Activated CD4-positive, alpha-beta T cell treated with anti-CD3 and anti-CD28 coated beads for 36 hours (primary cell): ENCODE data around the gene DYNC2I2. TPM values are rescaled to one million over a fixed set of nuclear protein-coding genes. Genes with fewer than 3 reads are reported as not detected.

ENCODE experiments used
- ATAC-seq: fragments of 200-7000 bp; cut with Tn5 transposase; one replicate; pipeline ENCODE4 v1.10.0; 2021; ENCODE audit warnings: mild to moderate bottlenecking, moderate library complexity
- CTCF ChIA-PET: fragments of 350-600 bp; sonication (Branson Sonifier 250); formaldehyde crosslinking; loops from one replicate; lab custom pipeline; 2021; ENCODE audit warnings: antibody characterized with exemption; lab: Charles Lee
- POLR2A ChIA-PET: fragments of 350-600 bp; sonication (Branson Sonifier 250); formaldehyde crosslinking; loops from one replicate; lab custom pipeline; 2021; ENCODE audit warnings: antibody characterized with exemption, inconsistent platforms; lab: Charles Lee
- DNase-seq: peaks from one replicate; pipeline ENCODE4 v3.0.0-alpha.2; 2020
- H3K27ac Mint-ChIP-seq: one replicate; pipeline ENCODE4 v1.8.0; 2021; ENCODE audit warnings: mixed read lengths
- H3K27me3 Mint-ChIP-seq: one replicate; pipeline ENCODE4 v1.8.0; 2021; ENCODE audit warnings: mixed read lengths
- H3K36me3 Mint-ChIP-seq: one replicate; pipeline ENCODE4 v1.8.0; 2021; ENCODE audit warnings: low read depth, mixed read lengths
- H3K4me1 Mint-ChIP-seq: one replicate; pipeline ENCODE4 v1.8.0; 2021; ENCODE audit warnings: mixed read lengths
- H3K4me3 Mint-ChIP-seq: one replicate; pipeline ENCODE4 v1.8.0; 2021; ENCODE audit warnings: mild to moderate bottlenecking, moderate library complexity, mixed read lengths
- H3K9me3 Mint-ChIP-seq: one replicate; pipeline ENCODE4 v1.8.0; 2021; ENCODE audit warnings: low read depth, mixed read lengths
- intact Hi-C, 2 experiments: fragments of 100-400 bp; cut with DNase I in 1 of 2; cut with micrococcal nuclease in 1 of 2; formaldehyde crosslinking; loops; one replicate each; pipeline versions ENCODE4 v1.14.2 to v1.15.1; 2022 to 2024; cut with DNase I, micrococcal nuclease
- total RNA-seq, 2 experiments: library from RNA; stranded (reverse); gene quantifications; one replicate each; pipeline ENCODE4 v1.2.3, GENCODE V29; 2021

DYNC2I2 gene
- total RNA-seq, 2 experiments from 2014 or later, result 26.7 to 35.7 TPM

DNA sequence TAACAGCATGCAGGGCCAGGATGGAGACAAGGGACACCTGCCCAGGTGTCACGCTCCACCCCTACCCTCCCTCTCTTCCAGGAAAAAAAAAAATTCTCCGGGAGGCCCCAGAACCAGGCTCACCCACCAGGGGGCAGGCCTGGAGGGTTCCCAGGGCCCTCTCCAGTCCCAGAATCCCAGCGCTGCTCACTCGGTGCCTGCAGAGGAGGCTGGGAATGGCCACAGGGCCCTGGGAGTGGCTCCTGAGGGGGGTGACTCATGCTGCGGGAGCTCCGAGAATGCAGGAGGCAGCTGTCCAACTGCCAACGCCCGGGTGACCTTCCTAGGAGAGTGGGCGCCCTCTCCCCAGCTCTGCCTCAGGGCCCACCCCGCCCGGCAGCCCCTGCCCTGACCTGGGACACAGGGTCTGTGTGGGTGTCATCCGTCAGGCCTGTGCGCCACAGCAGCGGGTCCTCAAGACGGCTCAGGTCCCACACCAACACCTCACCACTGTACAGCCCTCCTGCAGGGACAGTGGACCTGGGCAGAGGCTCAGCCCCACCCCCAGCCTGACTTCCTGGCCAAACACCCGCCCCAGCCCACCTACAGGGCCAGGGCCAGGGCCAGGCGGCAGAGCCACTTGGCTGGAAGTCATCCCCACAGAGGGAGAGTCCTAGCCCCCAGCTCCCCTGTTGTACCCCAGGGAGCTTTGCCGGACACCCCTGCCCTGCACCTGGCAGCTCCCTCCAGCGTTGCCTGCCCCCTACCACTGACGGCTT lies 21.2 kb downstream of the DYNC2I2 start:
- Mint-ChIP-seq H3K27ac (no peak overlapping the region), H3K4me3 (no peak overlapping the region), H3K4me1 (no peaks in the 10 kb centered on the region), H3K36me3 (peaks cover 31% of the 10 kb centered on the region), H3K27me3 (no peaks in the 10 kb centered on the region), H3K9me3 (no peaks in the 10 kb centered on the region)
- ATAC-seq (no peak), DNase-seq (no peak)
- ChIA-PET CTCF (interaction anchor here (0.5 kb wide), 2 partner anchors 26 to 36 kb away, joined by 3 read pairs; no protein-coding TSS in a partner anchor), POLR2A (interaction anchor here (0.6 kb wide), 1 partner anchor 153 kb away, joined by 6 read pairs; no protein-coding TSS in a partner anchor)
- intact Hi-C loops, result no loop called here

DNA sequence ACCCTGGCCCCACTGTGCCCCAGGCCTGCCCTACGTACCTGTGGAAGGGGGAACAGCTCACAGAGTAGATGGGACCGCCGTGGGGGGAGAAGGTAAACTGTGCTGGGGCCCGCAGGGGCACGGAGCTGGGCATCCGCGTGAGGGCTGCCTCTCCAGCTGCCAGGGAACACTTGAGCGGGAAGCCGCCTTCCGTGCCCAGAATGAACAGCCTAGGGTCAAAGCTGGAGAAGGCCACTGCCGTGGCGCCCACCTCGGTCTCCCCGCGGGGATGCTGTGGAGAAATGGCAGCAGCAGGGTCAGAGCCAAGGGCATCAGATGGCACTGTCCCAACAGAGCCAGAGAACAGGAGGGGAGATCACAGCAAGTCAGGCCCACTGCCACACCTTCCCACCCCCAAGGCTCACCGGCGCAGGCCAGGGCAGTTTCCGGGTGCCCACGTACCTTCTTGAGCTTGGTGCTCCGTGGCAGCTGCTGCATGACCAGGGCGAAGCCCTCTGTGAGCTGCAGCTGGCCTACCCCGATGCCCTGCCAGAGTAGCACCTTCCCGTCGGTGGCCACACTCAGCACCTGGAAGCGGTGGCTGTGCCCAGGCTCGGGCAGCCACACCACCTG lies 21.9 kb downstream of the DYNC2I2 start:
- H3K4me3 Mint-ChIP-seq, result no peak overlapping the region
- H3K27ac Mint-ChIP-seq, result no peak overlapping the region
- H3K36me3 Mint-ChIP-seq, result peaks cover 30% of the 10 kb centered on the region
- DNase-seq, result no peak
- no peaks in the 10 kb centered on the region for H3K4me1 Mint-ChIP-seq
- H3K9me3 Mint-ChIP-seq, result no peaks in the 10 kb centered on the region
- no peaks in the 10 kb centered on the region for H3K27me3 Mint-ChIP-seq
- no peak for ATAC-seq
- POLR2A ChIA-PET, result no interaction called here
- intact Hi-C loops, result no loop called here
- CTCF ChIA-PET, result no interaction called here

DNA sequence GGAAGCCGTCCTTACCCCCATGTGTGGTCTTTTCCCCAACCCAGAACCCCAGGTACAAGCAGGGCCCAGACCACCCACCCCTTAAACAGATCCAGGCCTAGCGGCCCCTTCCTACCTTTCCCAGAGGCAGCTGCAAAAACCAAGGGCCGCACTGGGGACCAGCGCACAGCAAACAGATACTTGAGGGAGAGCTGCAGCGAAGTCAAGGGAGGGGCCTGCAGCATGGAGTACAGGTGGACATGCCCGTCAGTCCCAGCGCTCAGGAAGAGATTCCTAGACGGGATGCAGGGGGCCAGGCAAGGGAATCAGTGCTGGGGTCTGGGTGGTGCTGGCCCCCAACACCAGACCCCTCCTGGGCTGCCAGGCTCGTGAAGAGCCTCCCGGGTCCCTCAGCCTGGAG lies 22.5 kb downstream of the DYNC2I2 start:
- H3K4me3 Mint-ChIP-seq, result no peak overlapping the region
- DNase-seq (no peak), ATAC-seq (no peak)
- POLR2A ChIA-PET, result no interaction called here
- H3K4me1 Mint-ChIP-seq, result no peaks in the 10 kb centered on the region
- no peaks in the 10 kb centered on the region for H3K27me3 Mint-ChIP-seq
- intact Hi-C loops, result no loop called here
- no peak overlapping the region for H3K27ac Mint-ChIP-seq
- CTCF ChIA-PET, result interaction anchor here (0.6 to 1.3 kb wide), 2 partner anchors 153 to 433 kb away, joined by 3 to 5 read pairs; no protein-coding TSS in a partner anchor
- H3K9me3 Mint-ChIP-seq, result no peaks in the 10 kb centered on the region
- H3K36me3 Mint-ChIP-seq, result peaks cover 27% of the 10 kb centered on the region

DNA sequence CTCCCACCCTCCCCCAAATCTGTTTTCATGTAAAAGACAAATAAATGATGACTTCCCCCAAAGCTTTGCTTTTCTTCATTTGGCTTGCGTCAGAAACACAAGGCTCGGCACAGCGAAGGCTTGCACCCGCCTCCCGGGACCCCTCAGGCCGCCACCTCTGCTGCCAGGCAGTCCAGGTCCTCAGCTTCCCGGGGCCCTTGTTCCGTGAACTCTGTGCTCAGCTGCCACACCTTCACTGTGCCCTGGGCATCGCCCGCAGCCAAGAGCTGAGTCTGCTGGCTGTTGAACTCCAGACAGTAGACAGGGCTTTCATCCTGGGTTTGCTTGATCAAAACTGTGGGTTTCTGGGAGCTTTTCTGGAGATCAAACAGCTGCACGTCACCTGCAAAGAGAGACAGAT lies 23.0 kb downstream of the DYNC2I2 start:
- no peak for ATAC-seq
- no peak for DNase-seq
- no peaks in the 10 kb centered on the region for H3K9me3 Mint-ChIP-seq
- H3K27me3 Mint-ChIP-seq, result no peaks in the 10 kb centered on the region
- H3K27ac Mint-ChIP-seq, result no peak overlapping the region
- POLR2A ChIA-PET, result interaction anchor here (0.6 to 0.9 kb wide), 2 partner anchors 13 to 257 kb away, joined by 3 to 5 read pairs; no protein-coding TSS in a partner anchor
- H3K36me3 Mint-ChIP-seq, result peaks cover 29% of the 10 kb centered on the region
- H3K4me1 Mint-ChIP-seq, result no peaks in the 10 kb centered on the region
- H3K4me3 Mint-ChIP-seq, result no peak overlapping the region
- intact Hi-C loops, result no loop called here
- CTCF ChIA-PET, result interaction anchor here (0.6 to 1.3 kb wide), 2 partner anchors 152 to 434 kb away, joined by 3 to 5 read pairs; no protein-coding TSS in a partner anchor

DNA sequence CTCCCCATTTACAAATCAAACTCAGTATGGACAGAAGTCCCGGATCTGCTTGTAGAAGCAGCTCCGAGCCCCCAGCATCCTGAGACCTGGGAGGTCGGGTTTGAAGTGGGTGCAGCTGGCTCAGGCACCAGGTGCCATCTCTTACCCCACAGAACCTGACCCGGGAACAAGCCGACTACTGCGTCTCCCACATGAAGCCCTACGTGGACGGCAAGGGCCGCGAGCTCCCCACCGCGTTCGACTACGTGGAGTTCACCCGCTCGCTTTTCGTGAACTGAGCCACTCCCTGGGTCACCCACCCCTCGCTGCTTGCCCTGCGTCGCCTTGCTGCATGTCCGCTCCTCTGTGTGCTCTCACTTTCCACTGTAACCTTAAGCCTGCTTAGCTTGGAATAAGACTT lies 23.6 kb downstream of the DYNC2I2 start:
- Mint-ChIP-seq H3K4me1 (no peaks in the 10 kb centered on the region), H3K27ac (no peak overlapping the region), H3K4me3 (no peak overlapping the region), H3K27me3 (no peaks in the 10 kb centered on the region), H3K9me3 (no peaks in the 10 kb centered on the region), H3K36me3 (peaks cover 27% of the 10 kb centered on the region)
- intact Hi-C loops, result no loop called here
- DNase-seq (no peak), ATAC-seq (no peak)
- POLR2A ChIA-PET, result interaction anchor here (0.6 to 0.9 kb wide), 2 partner anchors 12 to 258 kb away, joined by 3 to 5 read pairs; no protein-coding TSS in a partner anchor
- CTCF ChIA-PET, result interaction anchor here (0.6 to 1.3 kb wide), 2 partner anchors 292 to 434 kb away, joined by 4 to 5 read pairs; no protein-coding TSS in a partner anchor

DNA sequence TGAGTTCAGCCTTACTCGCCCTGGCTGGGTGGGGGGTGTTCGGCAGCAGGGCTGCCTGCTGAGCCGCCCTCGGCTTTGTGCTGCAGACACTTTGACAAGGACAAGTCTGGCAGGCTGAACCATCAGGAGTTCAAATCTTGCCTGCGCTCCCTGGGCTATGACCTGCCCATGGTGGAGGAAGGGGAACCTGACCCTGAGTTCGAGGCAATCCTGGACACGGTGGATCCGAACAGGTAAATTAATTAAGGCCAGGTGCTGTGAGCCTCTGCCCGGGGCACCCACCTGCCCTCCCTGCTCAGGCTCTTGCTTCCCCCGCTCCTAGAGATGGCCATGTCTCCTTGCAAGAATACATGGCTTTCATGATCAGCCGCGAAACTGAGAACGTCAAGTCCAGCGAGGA lies 24.2 kb downstream of the DYNC2I2 start:
- POLR2A ChIA-PET, result no interaction called here
- intact Hi-C loops, result no loop called here

DNA sequence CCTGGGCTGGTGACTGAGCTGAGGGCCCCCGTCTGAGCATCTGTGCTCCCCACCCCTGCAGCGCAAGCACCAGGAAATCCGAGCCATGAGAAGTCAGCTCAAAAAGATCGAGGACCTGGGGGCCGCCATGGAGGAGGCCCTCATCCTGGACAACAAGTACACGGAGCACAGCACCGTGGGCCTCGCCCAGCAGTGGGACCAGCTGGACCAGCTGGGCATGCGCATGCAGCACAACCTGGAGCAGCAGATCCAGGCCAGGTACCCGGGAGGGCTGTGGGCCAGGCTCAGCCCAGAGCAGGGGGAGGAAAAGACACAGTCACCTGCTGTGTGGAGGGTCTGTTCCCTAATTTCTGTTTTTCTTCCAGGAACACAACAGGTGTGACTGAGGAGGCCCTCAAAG lies 24.6 kb downstream of the DYNC2I2 start:
- ATAC-seq (no peak), DNase-seq (no peak)
- ChIA-PET CTCF (no interaction called here), POLR2A (no interaction called here)
- Mint-ChIP-seq H3K4me1 (no peaks in the 10 kb centered on the region), H3K9me3 (no peaks in the 10 kb centered on the region), H3K36me3 (peaks cover 29% of the 10 kb centered on the region), H3K27me3 (no peaks in the 10 kb centered on the region), H3K27ac (no peak overlapping the region), H3K4me3 (no peak overlapping the region)
- intact Hi-C loops, result no loop called here

More for the DNA sequence above, 24.2 kb downstream of the DYNC2I2 start:
- DNase-seq (no peak), ATAC-seq (no peak)
- Mint-ChIP-seq H3K4me1 (no peaks in the 10 kb centered on the region), H3K4me3 (no peak overlapping the region), H3K9me3 (no peaks in the 10 kb centered on the region), H3K27ac (no peak overlapping the region), H3K27me3 (no peaks in the 10 kb centered on the region), H3K36me3 (peaks cover 29% of the 10 kb centered on the region)
- CTCF ChIA-PET, result interaction anchor here (0.6 kb wide), 1 partner anchor 291 kb away, joined by 4 read pairs; no protein-coding TSS in a partner anchor

DNA sequence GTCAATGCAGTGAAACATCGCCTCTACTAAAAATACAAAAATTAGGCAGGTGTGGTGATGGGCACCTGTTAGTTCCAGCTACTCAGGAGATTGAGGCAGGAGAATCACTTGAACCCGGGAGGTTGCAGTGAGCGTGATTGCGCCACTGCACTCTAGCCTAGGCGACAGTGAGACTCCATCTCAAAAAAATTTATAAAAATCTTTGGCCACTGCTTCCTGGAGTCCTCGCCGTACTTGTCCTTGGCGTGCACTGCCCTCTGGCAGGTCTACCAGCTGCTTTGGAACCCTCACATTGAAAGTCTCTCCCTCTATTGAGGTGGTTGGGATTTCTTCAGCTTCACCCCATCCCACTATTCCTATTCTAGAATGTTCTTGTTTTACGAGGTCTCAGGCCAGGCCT lies 25.0 kb downstream of the DYNC2I2 start:
- ChIA-PET CTCF (no interaction called here), POLR2A (no interaction called here)
- H3K27me3 Mint-ChIP-seq, result no peaks in the 10 kb centered on the region
- H3K4me3 Mint-ChIP-seq, result no peak overlapping the region
- intact Hi-C loops, result no loop called here
- peaks cover 30% of the 10 kb centered on the region for H3K36me3 Mint-ChIP-seq
- no peaks in the 10 kb centered on the region for H3K4me1 Mint-ChIP-seq
- ATAC-seq (no peak), DNase-seq (no peak)
- H3K9me3 Mint-ChIP-seq, result no peaks in the 10 kb centered on the region
- H3K27ac Mint-ChIP-seq, result no peak overlapping the region

DNA sequence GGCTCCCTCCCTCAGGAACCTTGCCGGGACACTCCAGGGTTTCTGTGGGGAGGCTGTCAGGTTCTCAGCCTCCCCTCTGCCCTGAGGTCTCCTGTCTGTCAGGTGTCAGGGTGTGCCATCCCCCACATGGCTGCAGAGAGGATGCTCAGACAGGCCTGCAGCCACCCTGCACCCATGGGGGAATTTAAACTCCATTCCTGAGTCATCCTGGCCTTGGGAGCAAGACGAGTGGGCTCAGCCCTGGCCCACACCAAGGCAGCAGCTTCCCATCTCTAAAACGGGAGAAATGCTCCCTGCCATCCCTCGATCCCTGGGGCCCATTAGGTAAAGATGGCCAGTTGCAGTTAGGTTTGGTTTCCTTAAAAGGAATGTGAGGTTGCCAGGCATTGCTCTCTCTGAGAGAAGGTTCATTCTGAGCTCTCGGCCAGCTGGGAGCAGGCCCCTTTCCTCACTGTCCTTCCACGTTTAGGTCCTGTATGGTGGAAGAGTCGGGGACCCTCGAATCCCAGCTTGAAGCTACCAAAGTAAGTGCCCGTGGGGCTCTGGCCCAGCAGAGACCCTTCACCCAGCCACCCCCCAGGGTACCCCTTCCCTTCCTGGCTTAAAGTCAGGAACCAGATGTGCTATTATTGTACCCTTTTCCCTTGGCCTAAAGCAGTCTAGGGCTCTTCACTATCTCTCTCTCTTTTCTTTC lies 26.6 kb downstream of the DYNC2I2 start:
- DNase-seq, result no peak
- intact Hi-C loops, result no loop called here
- Mint-ChIP-seq H3K27ac (no peak overlapping the region), H3K4me3 (no peak overlapping the region), H3K4me1 (no peaks in the 10 kb centered on the region), H3K36me3 (peaks cover 41% of the 10 kb centered on the region), H3K9me3 (no peaks in the 10 kb centered on the region), H3K27me3 (no peaks in the 10 kb centered on the region)
- no peak for ATAC-seq
- POLR2A ChIA-PET, result no interaction called here
- CTCF ChIA-PET, result interaction anchor here (0.6 kb wide), 1 partner anchor 341 kb away, joined by 3 read pairs; no protein-coding TSS in a partner anchor

DNA sequence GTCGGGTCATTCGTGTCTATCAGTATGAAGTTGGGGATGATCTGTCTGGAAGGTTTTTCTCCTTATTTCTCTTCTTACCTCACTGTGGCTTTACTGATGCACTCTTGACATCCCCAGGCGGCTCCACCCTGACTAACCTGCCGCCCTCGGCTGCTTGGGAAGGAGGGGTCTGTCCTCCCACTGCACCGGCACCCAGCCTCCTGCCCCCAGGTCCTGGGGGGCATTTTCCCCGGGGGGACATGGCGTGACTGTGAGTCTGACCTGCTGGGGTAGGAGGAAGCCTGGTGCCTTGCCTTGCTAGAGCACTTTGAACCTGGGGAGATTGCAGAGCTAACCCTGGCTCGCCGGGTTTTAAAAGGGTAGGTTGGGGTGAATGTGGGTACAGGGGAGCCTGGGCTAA lies 27.5 kb downstream of the DYNC2I2 start:
- peaks cover 48% of the 10 kb centered on the region for H3K36me3 Mint-ChIP-seq
- H3K4me3 Mint-ChIP-seq, result no peak overlapping the region
- intact Hi-C loops, result no loop called here
- H3K4me1 Mint-ChIP-seq, result no peaks in the 10 kb centered on the region
- POLR2A ChIA-PET, result no interaction called here
- ATAC-seq (no peak), DNase-seq (no peak)
- no peaks in the 10 kb centered on the region for H3K9me3 Mint-ChIP-seq
- H3K27me3 Mint-ChIP-seq, result no peaks in the 10 kb centered on the region
- H3K27ac Mint-ChIP-seq, result no peak overlapping the region
- CTCF ChIA-PET, result no interaction called here

DNA sequence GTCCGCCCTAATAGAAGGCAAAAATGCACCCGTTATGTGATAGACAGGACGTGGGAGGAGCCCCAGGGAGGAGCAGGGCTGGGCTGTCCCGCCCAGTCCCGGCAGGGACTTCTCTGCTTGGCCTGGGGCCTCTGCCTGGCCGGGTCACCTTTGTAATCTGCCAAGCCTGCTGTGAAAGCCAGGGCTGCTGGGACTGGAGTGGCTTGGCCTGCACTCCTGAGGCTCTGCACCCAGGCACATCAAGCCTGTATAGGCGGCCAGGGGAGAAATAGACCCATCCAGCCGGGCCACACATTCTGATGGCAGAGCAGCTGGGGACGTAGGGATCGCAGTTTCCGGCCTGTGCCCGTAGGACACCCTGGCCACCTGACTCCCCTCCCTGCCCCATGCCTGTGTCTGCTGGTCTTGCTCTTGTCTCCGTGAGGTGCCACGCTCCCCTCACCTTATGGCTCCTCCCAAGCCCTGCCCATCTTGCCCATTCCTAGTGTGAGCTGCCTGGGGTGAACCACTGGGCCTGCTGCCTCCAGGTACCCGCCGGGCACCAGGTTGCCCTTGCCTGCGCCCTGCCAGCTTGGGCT lies 28.1 kb downstream of the DYNC2I2 start:
- no peaks in the 10 kb centered on the region for H3K27me3 Mint-ChIP-seq
- intact Hi-C loops, result no loop called here
- CTCF ChIA-PET, result no interaction called here
- H3K4me3 Mint-ChIP-seq, result no peak overlapping the region
- H3K27ac Mint-ChIP-seq, result no peak overlapping the region
- H3K36me3 Mint-ChIP-seq, result peaks cover 46% of the 10 kb centered on the region
- H3K9me3 Mint-ChIP-seq, result no peaks in the 10 kb centered on the region
- DNase-seq (no peak), ATAC-seq (no peak)
- POLR2A ChIA-PET, result interaction anchor here (0.6 kb wide), 1 partner anchor 162 kb away, joined by 3 read pairs; no protein-coding TSS in a partner anchor
- no peaks in the 10 kb centered on the region for H3K4me1 Mint-ChIP-seq
